OCI-LY7 (cell line): Measurements from ENCODE around the gene BBX. TPM values are rescaled to one million over a fixed set of nuclear protein-coding genes. Genes with fewer than 3 reads are reported as not detected.

Source experiments
- BruUV-seq: library from RNA; stranded (reverse); fragments of 400-500 nt; replicated peaks from 2 replicates; lab custom pipeline; 2021; lab: Mats Ljungman, UMichigan
- CTCF ChIA-PET: fragments of 300-600 bp; sonication (Branson Sonifier 250); formaldehyde crosslinking; loops from one replicate; lab custom pipeline; 2022; ENCODE audit warnings: antibody characterized with exemption; ENCODE audit not compliant: unreplicated experiment; lab: Charles Lee
- POLR2A ChIA-PET: fragments of 300-600 bp; sonication (Branson Sonifier 250); formaldehyde crosslinking; loops from one replicate; lab custom pipeline; 2022; ENCODE audit warnings: antibody characterized with exemption; lab: Charles Lee
- DNase-seq: peaks from one replicate; pipeline ENCODE4 v3.0.0-alpha.2; 2015; ENCODE audit warnings: low spot score
- H2AFZ ChIP-seq: fragments of 200-600 bp; sonication (generic), shearing (Covaris generic); 2 replicates; pipeline ENCODE4 v1.6.1; 2014; ENCODE audit warnings: mild to moderate bottlenecking, antibody characterized with exemption, low read length, moderate library complexity
- H3K27ac ChIP-seq: fragments of 200-600 bp; sonication (generic); 2 replicates; pipeline ENCODE4 v1.5.1; 2014; ENCODE audit warnings: mixed run types, low read depth, mild to moderate bottlenecking, moderate library complexity, low read length, inconsistent platforms; ENCODE audit not compliant: poor library complexity, severe bottlenecking
- H3K36me3 ChIP-seq: fragments of 200-600 bp; sonication (generic); 2 replicates; pipeline ENCODE4 v1.6.1; 2014; ENCODE audit warnings: mild to moderate bottlenecking, antibody characterized with exemption, low read length, moderate library complexity, mixed read lengths; ENCODE audit not compliant: insufficient read depth
- H3K4me1 ChIP-seq: fragments of 200-600 bp; sonication (generic); 2 replicates; pipeline ENCODE4 v1.5.1; 2014; ENCODE audit warnings: mild to moderate bottlenecking, low read length; ENCODE audit not compliant: insufficient read depth, poor library complexity, severe bottlenecking
- H3K4me2 ChIP-seq: fragments of 200-600 bp; sonication (generic); 2 replicates; pipeline ENCODE4 v1.6.1; 2014; ENCODE audit warnings: mild to moderate bottlenecking, low read length
- H3K4me3 ChIP-seq: fragments of 200-600 bp; sonication (generic); 2 replicates; pipeline ENCODE4 v1.5.1; 2014; ENCODE audit warnings: mild to moderate bottlenecking, low read depth, low read length; ENCODE audit not compliant: poor library complexity, severe bottlenecking
- H3K79me2 ChIP-seq: fragments of 200-600 bp; sonication (generic); 2 replicates; pipeline ENCODE4 v1.6.1; 2016; ENCODE audit warnings: low read depth, mild to moderate bottlenecking, low read length, moderate library complexity, mixed read lengths; ENCODE audit not compliant: insufficient read depth
- H3K9me2 ChIP-seq: fragments of 200-600 bp; sonication (generic); 2 replicates; pipeline ENCODE4 v1.6.1; 2016; ENCODE audit warnings: mild to moderate bottlenecking, low read length, mixed read lengths; ENCODE audit not compliant: insufficient read depth
- H3K9me3 ChIP-seq: fragments of 200-600 bp; sonication (generic); 2 replicates; pipeline ENCODE4 v1.6.1; 2014; ENCODE audit warnings: mild to moderate bottlenecking, mixed run types, low read length, mixed read lengths
- H4K20me1 ChIP-seq: fragments of 200-600 bp; sonication (generic); 2 replicates; pipeline ENCODE4 v1.6.1; 2014; ENCODE audit warnings: mild to moderate bottlenecking, antibody characterized with exemption, low read length, moderate library complexity, mixed read lengths; ENCODE audit not compliant: insufficient read depth
- CTCF ChIP-seq: fragments of 200-600 bp; sonication (generic); conservative IDR thresholded peaks from 2 replicates; pipeline ENCODE4 v1.5.1; 2014; ENCODE audit warnings: mild to moderate bottlenecking, antibody characterized with exemption, low read length, moderate library complexity, mixed read lengths
- EZH2phosphoT487 ChIP-seq: fragments of 200-600 bp; sonication (generic); IDR thresholded peaks from 2 replicates; pipeline ENCODE4 v1.6.1; 2018; ENCODE audit warnings: low read depth, borderline replicate concordance, mild to moderate bottlenecking, mixed run types, antibody characterized with exemption, low read length, moderate library complexity, mixed read lengths
- intact Hi-C: fragments of 100-400 bp; cut with micrococcal nuclease; formaldehyde crosslinking; loops from one replicate; pipeline ENCODE4 v1.10.0; 2022; ENCODE audit not compliant: unreplicated experiment
- total RNA-seq, 2 experiments: library from RNA; depleted of rRNA in 1 of 2; stranded (reverse); fragments of >200 nt in 1 of 2; shearing (Covaris generic) in 1 of 2; gene quantifications; 2 replicates each; pipeline ENCODE4 v1.2.3, GENCODE V29; 2014 to 2022

The BBX gene
- total RNA-seq, 2 experiments from 2014 or later, result 27.0 to 49.8 TPM

GRCh38 chr3:107548601-107549000 is 25.8 kb downstream of the BBX start:
- Histone ChIP-seq H3K9me2 (no peaks in the 10 kb centered on the region), H2AFZ (no peak overlapping the region), H3K27ac (no peak overlapping the region), H3K4me3 (no peak overlapping the region), H3K9me3 (no peaks in the 10 kb centered on the region), H3K36me3 (peaks cover 8% of the 10 kb centered on the region; the same call in 1 of the 2 replicates), H4K20me1 (peaks cover 6% of the 10 kb centered on the region), H3K4me2 (no peak overlapping the region), H3K4me1 (no peaks in the 10 kb centered on the region), H3K79me2 (no peaks in the 10 kb centered on the region)
- ChIA-PET CTCF (no interaction called here), POLR2A (interaction anchor here (0.7 kb wide), 1 partner anchor 73 kb away, joined by 3 read pairs; no protein-coding TSS in a partner anchor)
- DNase-seq, result no peak
- intact Hi-C loops, result no loop called here
- TF ChIP-seq CTCF, result no peak
- no peak for TF ChIP-seq EZH2phosphoT487
- no TSS peak for BruUV-seq

DNA sequence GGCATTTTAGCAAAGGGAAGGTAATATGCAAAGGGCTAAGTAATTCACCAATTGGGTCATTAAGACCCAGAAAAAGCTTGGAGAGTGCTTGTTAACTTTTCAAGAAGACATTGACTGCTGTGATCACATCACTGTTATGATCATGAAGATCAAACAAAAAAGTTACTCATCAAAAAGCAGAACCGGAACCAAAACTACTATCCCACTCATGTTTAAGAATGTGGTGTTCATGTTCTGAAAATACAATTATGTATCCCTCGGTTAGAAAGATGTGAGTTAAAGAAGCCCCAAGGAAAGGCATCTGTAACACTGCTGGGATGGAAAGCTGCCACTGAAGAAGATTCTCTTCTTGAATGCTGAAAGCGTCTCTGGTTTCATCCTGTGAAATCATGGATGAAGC is 32.6 kb downstream of the BBX start:
- ChIA-PET CTCF (no interaction called here), POLR2A (interaction anchor here (1.0 to 1.9 kb wide), 2 partner anchors 17 to 172 kb away, joined by 3 to 8 read pairs; no protein-coding TSS in a partner anchor)
- H3K4me3 ChIP-seq, result no peak overlapping the region
- H3K27ac ChIP-seq, result no peak overlapping the region
- H3K4me1 ChIP-seq, result no peaks in the 10 kb centered on the region
- H3K36me3 ChIP-seq, result no peaks in the 10 kb centered on the region
- H3K4me2 ChIP-seq, result no peak overlapping the region
- H2AFZ ChIP-seq, result no peak overlapping the region
- TF ChIP-seq CTCF, result no peak
- no peak for TF ChIP-seq EZH2phosphoT487
- no peaks in the 10 kb centered on the region for H3K9me3 ChIP-seq
- no TSS peak for BruUV-seq
- intact Hi-C loops, result no loop called here
- H3K9me2 ChIP-seq, result no peaks in the 10 kb centered on the region
- no peak for DNase-seq
- peaks cover 4% of the 10 kb centered on the region for H4K20me1 ChIP-seq
- H3K79me2 ChIP-seq, result no peaks in the 10 kb centered on the region

DNA sequence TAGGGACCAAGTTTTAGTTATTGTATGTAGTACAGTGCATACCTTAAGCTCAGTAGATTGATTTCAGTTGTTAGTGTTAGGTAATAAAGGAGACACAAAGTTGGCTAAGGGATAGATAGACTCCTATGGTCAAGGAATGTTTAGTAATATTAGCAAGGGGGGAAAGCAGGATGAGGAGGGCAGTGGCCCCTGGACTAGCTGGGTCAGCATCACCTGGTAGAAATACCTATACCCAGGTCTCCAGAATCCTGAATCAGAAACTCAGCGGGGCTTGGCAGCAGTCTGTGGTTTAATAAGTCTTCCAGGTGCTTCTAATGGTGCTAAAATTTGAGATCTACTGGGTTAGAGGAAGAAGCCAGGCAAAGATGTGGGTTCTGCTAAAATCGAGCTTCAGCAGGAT is 35.0 kb downstream of the BBX start:
- Histone ChIP-seq H3K4me2 (no peak overlapping the region), H2AFZ (no peak overlapping the region), H3K4me1 (no peaks in the 10 kb centered on the region), H3K9me2 (no peaks in the 10 kb centered on the region), H3K9me3 (no peaks in the 10 kb centered on the region), H3K36me3 (no peaks in the 10 kb centered on the region), H3K79me2 (no peaks in the 10 kb centered on the region), H3K4me3 (no peak overlapping the region), H3K27ac (no peak overlapping the region), H4K20me1 (peaks cover 4% of the 10 kb centered on the region)
- intact Hi-C loops, result no loop called here
- ChIA-PET CTCF (no interaction called here), POLR2A (interaction anchor here (0.6 to 1.4 kb wide), 4 partner anchors 18 to 215 kb away, joined by 3 read pairs; no protein-coding TSS in a partner anchor)
- DNase-seq, result no peak
- no peak for TF ChIP-seq EZH2phosphoT487
- TF ChIP-seq CTCF, result no peak
- BruUV-seq, result no TSS peak
